Keratinocyte (primary cell): ENCODE results near the gene CTSZ. TPM values are rescaled to one million over a fixed set of nuclear protein-coding genes. Genes with fewer than 3 reads are reported as not detected.
"Not testable (repeated sequence)": the region's sequence is repeated elsewhere in the genome, so short reads cannot be mapped to it uniquely, and the experiment has no call there.

Source experiments
- DNase-seq: peaks from one replicate; pipeline ENCODE4 v3.0.0-alpha.2; 2011; ENCODE audit warnings: low read depth, missing footprints, low spot score
- FAIRE-seq: peaks from 2 replicates; lab custom pipeline; 2011; peaks lifted over from hg19 to GRCh38; lab: Jason Lieb, UNC
- H2AFZ ChIP-seq: 2 replicates; pipeline ENCODE4 v1.6.0; 2012; ENCODE audit warnings: low read length, control low read depth, inconsistent platforms; ENCODE audit not compliant: control insufficient read depth
- H3K27ac ChIP-seq: 2 replicates; pipeline ENCODE4 v1.5.1; 2011; ENCODE audit warnings: low read length; ENCODE audit not compliant: control insufficient read depth, insufficient read depth
- H3K27me3 ChIP-seq: 3 replicates; pipeline ENCODE4 v1.6.0; 2011; ENCODE audit warnings: low read length; ENCODE audit not compliant: control insufficient read depth, insufficient read depth; ENCODE audit errors: extremely low read depth
- H3K36me3 ChIP-seq, 2 experiments: 2 replicates in 1 of 2; 3 replicates in 1 of 2; pipeline ENCODE4 v1.5.1; 2011; ENCODE audit warnings: low read length in 2 of 2, mild to moderate bottlenecking in 1 of 2; ENCODE audit not compliant: control insufficient read depth in 2 of 2, insufficient read depth in 2 of 2; ENCODE audit errors: extremely low read depth in 1 of 2
- H3K4me1 ChIP-seq: 3 replicates; pipeline ENCODE4 v1.5.1; 2011; ENCODE audit warnings: low read length; ENCODE audit not compliant: control insufficient read depth, insufficient read depth; ENCODE audit errors: extremely low read depth
- H3K4me2 ChIP-seq: 3 replicates; pipeline ENCODE4 v1.6.0; 2011; ENCODE audit warnings: low read depth, low read length; ENCODE audit not compliant: control insufficient read depth, insufficient read depth; ENCODE audit errors: extremely low read depth
- H3K4me3 ChIP-seq, 3 experiments: fragments of 200-600 bp in 1 of 3; sonication (generic) in 1 of 3; 2 replicates in 2 of 3; 3 replicates in 1 of 3; pipeline ENCODE4 v1.5.1; 2011 to 2016; ENCODE audit warnings: low read length in 3 of 3, mild to moderate bottlenecking in 3 of 3, control low read depth in 2 of 3, inconsistent platforms in 1 of 3, low read depth in 1 of 3, mixed read lengths in 1 of 3, mixed run types in 1 of 3, moderate library complexity in 1 of 3; ENCODE audit not compliant: control insufficient read depth in 2 of 3, insufficient read depth in 2 of 3; ENCODE audit errors: extremely low read depth in 1 of 3
- H3K79me2 ChIP-seq: 2 replicates; pipeline ENCODE4 v1.6.0; 2012; ENCODE audit warnings: low read length; ENCODE audit not compliant: control insufficient read depth, insufficient read depth
- H3K9ac ChIP-seq: 3 replicates; pipeline ENCODE4 v1.6.0; 2011; ENCODE audit warnings: low read length; ENCODE audit not compliant: control insufficient read depth, insufficient read depth; ENCODE audit errors: extremely low read depth
- H3K9me1 ChIP-seq: 3 replicates; pipeline ENCODE4 v1.6.0; 2011; ENCODE audit warnings: low read length; ENCODE audit not compliant: control insufficient read depth, insufficient read depth; ENCODE audit errors: extremely low read depth
- H3K9me3 ChIP-seq: 2 replicates; pipeline ENCODE4 v1.5.1; 2012; ENCODE audit warnings: low read depth, low read length; ENCODE audit not compliant: control insufficient read depth
- H4K20me1 ChIP-seq: 3 replicates; pipeline ENCODE4 v1.6.0; 2011; ENCODE audit warnings: low read length; ENCODE audit not compliant: control insufficient read depth, insufficient read depth; ENCODE audit errors: extremely low read depth
- CTCF ChIP-seq, 3 experiments: IDR thresholded peaks in 1 of 3; conservative IDR thresholded peaks in 1 of 3; optimal IDR thresholded peaks in 1 of 3; 2 replicates in 2 of 3; 3 replicates in 1 of 3; pipeline versions ENCODE3 to v1.5.1; 2011; ENCODE audit warnings: low read length in 3 of 3, mild to moderate bottlenecking in 3 of 3, moderate library complexity in 2 of 3, control low read depth in 1 of 3, inconsistent platforms in 1 of 3; ENCODE audit not compliant: insufficient read depth in 2 of 3; ENCODE audit errors: extremely low read depth in 1 of 3
- EZH2 ChIP-seq: IDR thresholded peaks from one replicate; pipeline ENCODE4 v1.6.1; 2012; ENCODE audit warnings: inconsistent platforms, mild to moderate bottlenecking, low read length, moderate library complexity
- dilution Hi-C: fragments of 300-500 bp; cut with MboI; formaldehyde crosslinking; loops from one replicate; pipeline ENCODE4 v1.7.0; 2020; ENCODE audit warnings: low sequenced_read_pairs; ENCODE audit not compliant: extremely low pct_ligation_motif_present
- polyA plus RNA-seq, 5 experiments: library from polyadenylated mRNA; depleted of rRNA in 3 of 5; stranded (reverse) in 3 of 5; stranded (forward) in 1 of 5; unstranded in 1 of 5; fragments of >200 nt; gene quantifications; 1 replicate in 1 of 5; 2 replicates in 3 of 5; 3 replicates in 1 of 5; pipeline versions ENCODE4 v1.2.1 to v1.2.3, GENCODE V29; 2011 to 2012; ENCODE audit warnings: missing spikeins in 2 of 5, low read depth in 1 of 5, low replicate concordance in 1 of 5

The CTSZ gene
- polyA plus RNA-seq, 1 donor (not counting 4 experiments of a cell fraction or from before 2014, with no cell fraction given), result 138 TPM

GRCh38 chr20:59042796-59043631, 36.0 kb upstream of the CTSZ start:
- Histone ChIP-seq H3K4me3 (peak overlapping the region; percentile 75 to 95 (median 85)), H3K4me2 (peak overlapping the region; percentile 90), H3K9ac (peak overlapping the region; percentile 86), H3K79me2 (peaks cover 46% of the 10 kb centered on the region), H3K27me3 (no peaks in the 10 kb centered on the region), H3K36me3 (peaks cover 4 to 16% of the 10 kb centered on the region in 2 experiments), H4K20me1 (no peaks in the 10 kb centered on the region), H3K27ac (peak overlapping the region; percentile 58), H3K9me3 (no peaks in the 10 kb centered on the region), H2AFZ (peak overlapping the region; percentile 96), H3K9me1 (peaks cover 4% of the 10 kb centered on the region), H3K4me1 (peaks cover 32% of the 10 kb centered on the region)
- TF ChIP-seq EZH2 (no peak), CTCF (optimal IDR thresholded peaks at IDR 0.05 in 1 of 3, IDR thresholded peaks at IDR 0.05 in 1 of 3, conservative IDR thresholded peaks at IDR 0.05 in 1 of 3; ENCODE audit: extremely low read depth in 1 of 3, insufficient read depth in 2 of 3, low read length in 3 of 3) (no peak)
- FAIRE-seq (no peak), DNase-seq (peak; percentile 42)
- dilution Hi-C loops, result no loop called here

GRCh38 chr20:59042151-59042795, 35.2 kb upstream of the CTSZ start, which contains the start of gene PRELID3B:
PRELID3B (minus strand) TSS chr20:59042786; CDS start chr20:59042730, 56 bp downstream.
- DNase-seq (no peak), FAIRE-seq (no peak)
- peaks cover 32% of the 10 kb centered on the region for H3K4me1 ChIP-seq

GRCh38 chr20:59041487-59041886, 34.4 kb upstream of the CTSZ start:
- dilution Hi-C loops, result not testable (repeated sequence)

More at GRCh38 chr20:59042151-59042795, 35.2 kb upstream of the CTSZ start, which contains the start of gene PRELID3B:
- H3K9me1 ChIP-seq, result peaks cover 4% of the 10 kb centered on the region
- TF ChIP-seq CTCF (optimal IDR thresholded peaks at IDR 0.05 in 1 of 3, IDR thresholded peaks at IDR 0.05 in 1 of 3, conservative IDR thresholded peaks at IDR 0.05 in 1 of 3; ENCODE audit: extremely low read depth in 1 of 3, insufficient read depth in 2 of 3, low read length in 3 of 3), result peak in 1 of 3 experiments; percentile 8
- no peak for TF ChIP-seq EZH2
- peaks cover 11 to 24% of the 10 kb centered on the region in 2 experiments for H3K36me3 ChIP-seq
- dilution Hi-C loops, result no loop called here
- H3K4me3 ChIP-seq, result peak within 1 kb of the TSS; percentile 75 to 95 (median 85)
- no peaks in the 10 kb centered on the region for H3K9me3 ChIP-seq
- peak within 1 kb of the TSS; percentile 80 for H3K27ac ChIP-seq
- H3K9ac ChIP-seq, result peak within 1 kb of the TSS; percentile 86
- no peaks in the 10 kb centered on the region for H4K20me1 ChIP-seq
- H3K4me2 ChIP-seq, result peak within 1 kb of the TSS; percentile 90
- H2AFZ ChIP-seq, result peak within 1 kb of the TSS; percentile 96
- H3K27me3 ChIP-seq, result no peaks in the 10 kb centered on the region
- peaks cover 53% of the 10 kb centered on the region for H3K79me2 ChIP-seq

More at GRCh38 chr20:59041487-59041886, 34.4 kb upstream of the CTSZ start:
- not testable (repeated sequence) for DNase-seq, H3K9me1 ChIP-seq, H3K9me3 ChIP-seq, FAIRE-seq, H3K27me3 ChIP-seq, H2AFZ ChIP-seq, H4K20me1 ChIP-seq
- Histone ChIP-seq H3K36me3 (peaks cover 16 to 30% of the 10 kb centered on the region in 2 experiments), H3K79me2 (peaks cover 58% of the 10 kb centered on the region), H3K4me1 (peaks cover 32% of the 10 kb centered on the region), H3K9ac (peak overlapping the region; percentile 86), H3K27ac (peak overlapping the region; percentile 80), H3K4me2 (peak overlapping the region; percentile 73), H3K4me3 (peak overlapping the region; percentile 75 to 95 (median 85))
